Stimulated activated naive CD4-positive, alpha-beta T cell (primary cell): ENCODE data around the gene SPDYE2.
"Not testable (repeated sequence)": the region's sequence is repeated elsewhere in the genome, so short reads cannot be mapped to it uniquely, and the experiment has no call there.

Experiments
- DNase-seq, 6 experiments: peaks; one replicate each; lab custom pipeline; 2025; lab: John Stamatoyannopoulos, UW

Gene SPDYE2

GRCh38 chr7:102550808-102551422 lies at the start of gene SPDYE2:
Gene SPDYE2, plus strand, starts transcription at chr7:102551226. Its CDS starts 2,030 bp downstream, at chr7:102553256.
- DNase-seq, result not testable (repeated sequence)

- not testable (repeated sequence) for DNase-seq
Observed at GRCh38 chr7:102503141-102503540, 47.9 kb upstream of the SPDYE2 start.

- not testable (repeated sequence) for DNase-seq
Observed at GRCh38 chr7:102505298-102506185, 45.5 kb upstream of the SPDYE2 start.

- not testable (repeated sequence) for DNase-seq
Observed at GRCh38 chr7:102507410-102508088, 43.5 kb upstream of the SPDYE2 start.

GRCh38 chr7:102510575-102510974 lies 40.5 kb upstream of the SPDYE2 start:
- DNase-seq, result not testable (repeated sequence)

GRCh38 chr7:102511860-102512522 lies 39.0 kb upstream of the SPDYE2 start:
- DNase-seq, result not testable (repeated sequence)

- not testable (repeated sequence) for DNase-seq
Observed at GRCh38 chr7:102512642-102513221, 38.3 kb upstream of the SPDYE2 start.

- DNase-seq, result not testable (repeated sequence)
Observed at GRCh38 chr7:102514881-102515721, 35.9 kb upstream of the SPDYE2 start.

GRCh38 chr7:102515889-102516288 lies 35.1 kb upstream of the SPDYE2 start:
- not testable (repeated sequence) for DNase-seq

GRCh38 chr7:102516951-102517350 lies 34.1 kb upstream of the SPDYE2 start:
- not testable (repeated sequence) for DNase-seq

- not testable (repeated sequence) for DNase-seq
Observed at GRCh38 chr7:102517550-102518147, 33.4 kb upstream of the SPDYE2 start, which contains the start of gene RASA4B. Gene RASA4B, minus strand, starts transcription at chr7:102517777. Its CDS starts 67 bp downstream, at chr7:102517710.

- DNase-seq, result not testable (repeated sequence)
Observed at GRCh38 chr7:102520797-102521196, 30.2 kb upstream of the SPDYE2 start.

GRCh38 chr7:102524803-102525202 lies 26.2 kb upstream of the SPDYE2 start:
- not testable (repeated sequence) for DNase-seq

GRCh38 chr7:102527182-102527581 lies 23.8 kb upstream of the SPDYE2 start:
- not testable (repeated sequence) for DNase-seq

GRCh38 chr7:102527822-102528793 lies 22.9 kb upstream of the SPDYE2 start:
- DNase-seq, result not testable (repeated sequence)

GRCh38 chr7:102531583-102531982 lies 19.4 kb upstream of the SPDYE2 start:
- not testable (repeated sequence) for DNase-seq

GRCh38 chr7:102532127-102532526 lies 18.9 kb upstream of the SPDYE2 start:
- DNase-seq, result not testable (repeated sequence)

GRCh38 chr7:102535062-102535615 lies 15.9 kb upstream of the SPDYE2 start:
- DNase-seq, result not testable (repeated sequence)
